ENCODE results near the gene RAP1GAP2.

GRCh38 chr17:3007651-3008121 is 211.4 kb downstream of the RAP1GAP2 start:
- no peak for TF ChIP-seq CTCF (conservative IDR thresholded peaks at IDR 0.05 in 1 of 2, IDR thresholded peaks at IDR 0.05 in 1 of 2; ENCODE audit: extremely low read depth in 1 of 2, insufficient read depth in 1 of 2, low read depth in 1 of 2, low read length in 2 of 2)
- TF ChIP-seq EZH2 (IDR thresholded peaks at IDR 0.05; ENCODE audit: borderline replicate concordance, low read length), result no peak

All from mammary epithelial cell (primary cell).